NCI-H446 treated with DMSO at 0.1 percent for 48 hours (cell line): ENCODE measurements around the gene CELF2.

ENCODE experiments used
- DNase-seq: peaks from one replicate; lab custom pipeline; 2025; lab: John Stamatoyannopoulos, UW

CELF2 gene

GRCh38 chr10:11156480-11156879, 138.8 kb downstream of the CELF2 start:
- DNase-seq = no peak

- DNase-seq = no peak
Observed at GRCh38 chr10:11157292-11158076, 139.8 kb downstream of the CELF2 start.

GRCh38 chr10:11158080-11158479, 140.4 kb downstream of the CELF2 start:
- DNase-seq = no peak

- DNase-seq = no peak
Observed at GRCh38 chr10:11159543-11160215, 142.0 kb downstream of the CELF2 start.

- peak; percentile 91 for DNase-seq
Observed at GRCh38 chr10:11161096-11161495, 143.4 kb downstream of the CELF2 start.

GRCh38 chr10:11161910-11162309, 144.2 kb downstream of the CELF2 start:
- no peak for DNase-seq

GRCh38 chr10:11162828-11163599, 145.3 kb downstream of the CELF2 start:
- DNase-seq = no peak

- DNase-seq = no peak
Observed at GRCh38 chr10:11163780-11164550, 146.3 kb downstream of the CELF2 start.

GRCh38 chr10:11164551-11164802, 146.8 kb downstream of the CELF2 start:
- no peak for DNase-seq

GRCh38 chr10:11164803-11165590, 147.3 kb downstream of the CELF2 start:
- peak; percentile 85 for DNase-seq

GRCh38 chr10:11165591-11166543, 148.2 kb downstream of the CELF2 start:
- DNase-seq = no peak

- DNase-seq = no peak
Observed at GRCh38 chr10:11166550-11166949, 148.9 kb downstream of the CELF2 start.

- DNase-seq = no peak
Observed at GRCh38 chr10:11167233-11167966, 149.7 kb downstream of the CELF2 start.

- DNase-seq = no peak
Observed at GRCh38 chr10:11168423-11169090, 150.9 kb downstream of the CELF2 start.

- DNase-seq = no peak
Observed at GRCh38 chr10:11169976-11170375, 152.3 kb downstream of the CELF2 start.

- no peak for DNase-seq
Observed at GRCh38 chr10:11170574-11170973, 152.9 kb downstream of the CELF2 start.

- no peak for DNase-seq
Observed at GRCh38 chr10:11170993-11171851, 153.6 kb downstream of the CELF2 start.

GRCh38 chr10:11173042-11173441, 155.4 kb downstream of the CELF2 start:
- DNase-seq = no peak
